Hippocampal formation (tissue), 2 donors: ENCODE data around the gene PID1.

Experiments used
- DNase-seq, 2 donors: peaks; one replicate each; lab custom pipeline; 2025; lab: John Stamatoyannopoulos, UW

The PID1 gene

GRCh38 chr2:229261076-229261475 lies 10.0 kb downstream of the PID1 start:
- DNase-seq = no peak

- no peak for DNase-seq
These were observed 13.1 kb downstream of the PID1 start for GRCh38 chr2:229257985-229258384.

- no peak for DNase-seq
These were observed 14.7 kb downstream of the PID1 start for GRCh38 chr2:229256376-229256775.

GRCh38 chr2:229254206-229254605 lies 16.9 kb downstream of the PID1 start:
- no peak for DNase-seq

- DNase-seq = no peak
These were observed 18.1 kb downstream of the PID1 start for GRCh38 chr2:229252996-229253395.

GRCh38 chr2:229252280-229252679 lies 18.8 kb downstream of the PID1 start:
- no peak for DNase-seq

- DNase-seq = no peak
These were observed 21.6 kb downstream of the PID1 start for GRCh38 chr2:229249536-229249935.

GRCh38 chr2:229246334-229246733 lies 24.8 kb downstream of the PID1 start:
- no peak for DNase-seq

- no peak for DNase-seq
These were observed 26.1 kb downstream of the PID1 start for GRCh38 chr2:229244975-229245374.

GRCh38 chr2:229243890-229244560 lies 27.1 kb downstream of the PID1 start:
- no peak for DNase-seq

GRCh38 chr2:229240984-229241491 lies 30.0 kb downstream of the PID1 start:
- no peak for DNase-seq

- peak in 1 of 2 donors; percentile 36 for DNase-seq
These were observed 32.1 kb downstream of the PID1 start for GRCh38 chr2:229239021-229239420.

- no peak for DNase-seq
These were observed 33.8 kb downstream of the PID1 start for GRCh38 chr2:229237270-229237669.

- no peak for DNase-seq
These were observed 35.8 kb downstream of the PID1 start for GRCh38 chr2:229235131-229235914.

- no peak for DNase-seq
These were observed 39.2 kb downstream of the PID1 start for GRCh38 chr2:229231885-229232284.

- DNase-seq = no peak
These were observed 39.7 kb downstream of the PID1 start for GRCh38 chr2:229231328-229231868.

- no peak for DNase-seq
These were observed 40.2 kb downstream of the PID1 start for GRCh38 chr2:229230911-229231310.

- DNase-seq = no peak
These were observed 40.8 kb downstream of the PID1 start for GRCh38 chr2:229230256-229230655.

GRCh38 chr2:229226382-229226781 lies 44.7 kb downstream of the PID1 start:
- no peak for DNase-seq

GRCh38 chr2:229223107-229223506 lies 48.0 kb downstream of the PID1 start:
- DNase-seq = no peak

- DNase-seq = no peak
These were observed 49.4 kb downstream of the PID1 start for GRCh38 chr2:229221641-229222040.

- DNase-seq = no peak
These were observed 50.8 kb downstream of the PID1 start for GRCh38 chr2:229220254-229220653.

- DNase-seq = no peak
These were observed 52.7 kb downstream of the PID1 start for GRCh38 chr2:229218329-229218921.
